H1 (cell line): Measurements from ENCODE around the gene DMRT1. TPM values are rescaled to one million over a fixed set of nuclear protein-coding genes. Genes with fewer than 3 reads are reported as not detected.

Experiments used
- CTCF ChIA-PET: fragments of 300-600 bp; sonication (Branson Sonifier 250); formaldehyde crosslinking; loops from one replicate; lab custom pipeline; 2021; ENCODE audit not compliant: partially characterized antibody; lab: Charles Lee
- POLR2A ChIA-PET: fragments of 300-600 bp; sonication (Branson Sonifier 250); formaldehyde crosslinking; loops from one replicate; lab custom pipeline; 2021; ENCODE audit warnings: inconsistent platforms; ENCODE audit not compliant: partially characterized antibody; lab: Charles Lee
- DNase-seq, 2 experiments: peaks; one replicate each; pipeline versions ENCODE4 v3.0.0 to v3.0.0-alpha.2; 2010 to 2022; ENCODE audit warnings: low spot score in 2 of 2, low read depth in 1 of 2, mixed read lengths in 1 of 2
- FAIRE-seq: peaks from 2 replicates; lab custom pipeline; 2011; peaks lifted over from hg19 to GRCh38; lab: Jason Lieb, UNC
- H2AFZ ChIP-seq: 2 replicates; pipeline ENCODE4 v1.8.1; 2012; ENCODE audit warnings: low read length, inconsistent platforms
- H2AK5ac ChIP-seq: 2 replicates; pipeline ENCODE4 v1.6.1; 2013; ENCODE audit warnings: low read depth, low read length
- H2BK120ac ChIP-seq: replicated peaks from 2 replicates; pipeline ENCODE3; 2013; ENCODE audit warnings: low read depth, low read length, inconsistent platforms
- H2BK12ac ChIP-seq: 2 replicates; pipeline ENCODE4 v1.6.1; 2013; ENCODE audit warnings: low read depth, low read length
- H2BK15ac ChIP-seq: 2 replicates; pipeline ENCODE4 v1.6.1; 2013; ENCODE audit warnings: low read length
- H2BK20ac ChIP-seq: 2 replicates; pipeline ENCODE4 v1.6.1; 2013; ENCODE audit warnings: low read length
- H2BK5ac ChIP-seq: 2 replicates; pipeline ENCODE4 v1.6.1; 2013; ENCODE audit warnings: low read depth, low read length
- H3K14ac ChIP-seq: 2 replicates; pipeline ENCODE4 v1.6.1; 2013; ENCODE audit warnings: inconsistent platforms; ENCODE audit not compliant: insufficient read length
- H3K18ac ChIP-seq: 2 replicates; pipeline ENCODE4 v1.6.1; 2013; ENCODE audit warnings: low read length; ENCODE audit errors: extremely low read depth
- H3K23ac ChIP-seq: 2 replicates; pipeline ENCODE4 v1.6.1; 2013; ENCODE audit warnings: inconsistent platforms; ENCODE audit not compliant: insufficient read length
- H3K23me2 ChIP-seq: 2 replicates; pipeline ENCODE4 v1.6.1; 2013; ENCODE audit warnings: low read depth, low read length
- H3K27ac ChIP-seq: 2 replicates; pipeline ENCODE4 v1.6.1; 2011; ENCODE audit warnings: low read depth, low read length, inconsistent platforms
- H3K27me3 ChIP-seq, 4 experiments: replicated peaks in 1 of 4; 1 replicate in 1 of 4; 2 replicates in 3 of 4; pipeline versions ENCODE4 v1.6.1 to v1.8.1; 2011 to 2013; ENCODE audit warnings: low read length in 3 of 4, mild to moderate bottlenecking in 3 of 4, inconsistent platforms in 2 of 4, mixed read lengths in 2 of 4, moderate library complexity in 1 of 4; ENCODE audit not compliant: control insufficient read depth in 3 of 4, insufficient read depth in 3 of 4; ENCODE audit errors: extremely low read depth in 1 of 4
- H3K36me3 ChIP-seq, 4 experiments: 2 replicates each; pipeline versions ENCODE4 v1.6.1 to v1.8.1; 2011 to 2013; ENCODE audit warnings: mild to moderate bottlenecking in 4 of 4, low read length in 3 of 4, moderate library complexity in 2 of 4, control low read depth in 1 of 4, inconsistent platforms in 1 of 4; ENCODE audit not compliant: insufficient read depth in 4 of 4, control insufficient read depth in 2 of 4
- H3K4ac ChIP-seq: replicated peaks from 2 replicates; pipeline ENCODE3; 2013; ENCODE audit warnings: low read length, low read depth, mixed read lengths, inconsistent platforms; ENCODE audit not compliant: insufficient read length
- H3K4me1 ChIP-seq, 4 experiments: replicated peaks in 1 of 4; 1 replicate in 1 of 4; 2 replicates in 3 of 4; pipeline versions ENCODE4 v1.6.1 to v1.8.1; 2011 to 2013; ENCODE audit warnings: low read length in 3 of 4, inconsistent platforms in 2 of 4, mixed read lengths in 1 of 4; ENCODE audit not compliant: insufficient read depth in 4 of 4, control insufficient read depth in 3 of 4
- H3K4me2 ChIP-seq, 2 experiments: 2 replicates each; pipeline versions ENCODE4 v1.6.1 to v1.8.1; 2011 to 2013; ENCODE audit warnings: low read depth in 2 of 2, low read length in 2 of 2, control low read depth in 1 of 2, inconsistent platforms in 1 of 2, mild to moderate bottlenecking in 1 of 2; ENCODE audit not compliant: insufficient read depth in 1 of 2
- H3K4me3 ChIP-seq, 4 experiments: fragments of 200-600, 300-600 bp in 1 of 4; sonication (generic), shearing (Covaris generic), sonication (Bioruptor Twin) in 1 of 4; 2 replicates each; pipeline versions ENCODE4 v1.5.1 to v1.8.1; 2011 to 2016; ENCODE audit warnings: low read length in 4 of 4, low read depth in 3 of 4, control low read depth in 2 of 4, inconsistent platforms in 2 of 4, mild to moderate bottlenecking in 2 of 4, mixed read lengths in 1 of 4, moderate library complexity in 1 of 4; ENCODE audit not compliant: insufficient read depth in 2 of 4; ENCODE audit errors: extremely low read depth in 1 of 4
- H3K56ac ChIP-seq: replicated peaks from 2 replicates; pipeline ENCODE3; 2013; ENCODE audit warnings: low read depth, mild to moderate bottlenecking, mixed read lengths, low read length, inconsistent platforms; ENCODE audit not compliant: insufficient read length
- H3K79me1 ChIP-seq: 2 replicates; pipeline ENCODE4 v1.6.1; 2013; ENCODE audit warnings: low read depth, low read length, control low read depth
- H3K79me2 ChIP-seq, 2 experiments: 2 replicates each; pipeline versions ENCODE4 v1.6.1 to v1.8.1; 2012 to 2013; ENCODE audit warnings: low read length in 2 of 2, mild to moderate bottlenecking in 2 of 2, inconsistent platforms in 1 of 2; ENCODE audit not compliant: insufficient read depth in 2 of 2, control insufficient read depth in 1 of 2
- H3K9ac ChIP-seq, 4 experiments: replicated peaks in 1 of 4; 1 replicate in 1 of 4; 2 replicates in 3 of 4; pipeline versions ENCODE4 v1.6.1 to v1.8.1; 2011 to 2013; ENCODE audit warnings: low read depth in 3 of 4, low read length in 3 of 4, control low read depth in 2 of 4, mild to moderate bottlenecking in 2 of 4, moderate library complexity in 2 of 4, inconsistent platforms in 1 of 4; ENCODE audit errors: extremely low read depth in 1 of 4
- H3K9me3 ChIP-seq, 2 experiments: 2 replicates each; pipeline versions ENCODE4 v1.6.1 to v1.8.1; 2012 to 2013; ENCODE audit warnings: mild to moderate bottlenecking in 2 of 2, moderate library complexity in 2 of 2, control low read depth in 1 of 2, inconsistent platforms in 1 of 2, low read depth in 1 of 2, low read length in 1 of 2, mixed read lengths in 1 of 2; ENCODE audit not compliant: insufficient read depth in 2 of 2
- H4K20me1 ChIP-seq, 2 experiments: replicated peaks in 1 of 2; 2 replicates each; pipeline versions ENCODE3 to v1.8.1; 2011 to 2013; ENCODE audit warnings: inconsistent platforms in 2 of 2, low read length in 2 of 2, mild to moderate bottlenecking in 1 of 2; ENCODE audit not compliant: insufficient read depth in 2 of 2, control insufficient read depth in 1 of 2
- H4K5ac ChIP-seq: 2 replicates; pipeline ENCODE4 v1.6.1; 2013; ENCODE audit warnings: low read length, low read depth, mixed read lengths, inconsistent platforms; ENCODE audit not compliant: insufficient read length
- H4K8ac ChIP-seq: 2 replicates; pipeline ENCODE4 v1.8.0; 2013; ENCODE audit warnings: mild to moderate bottlenecking, moderate library complexity, low read length, inconsistent platforms; ENCODE audit not compliant: insufficient read depth; ENCODE audit errors: extremely low read depth
- H4K91ac ChIP-seq: replicated peaks from 2 replicates; pipeline ENCODE3; 2013; ENCODE audit warnings: low read length, mixed read lengths, inconsistent platforms; ENCODE audit not compliant: insufficient read length
- E2F6 ChIP-seq: IDR thresholded peaks from 2 replicates; pipeline ENCODE4 v1.6.1; 2012; ENCODE audit warnings: inconsistent platforms
- EZH2 ChIP-seq: fragments of 200-600 bp; sonication (generic); IDR thresholded peaks from 2 replicates; pipeline ENCODE4 v1.7.1; 2012; ENCODE audit warnings: low read depth, mild to moderate bottlenecking, moderate library complexity, low read length, inconsistent platforms; ENCODE audit not compliant: severe bottlenecking
- GTF2F1 ChIP-seq: IDR thresholded peaks from 2 replicates; pipeline ENCODE4 v1.6.1; 2012; ENCODE audit warnings: low read depth, low read length, improper control_type of control experiment, borderline replicate concordance
- MAFK ChIP-seq: IDR thresholded peaks from 2 replicates; pipeline ENCODE4 v1.6.1; 2012; ENCODE audit warnings: low read depth, mild to moderate bottlenecking, improper control_type of control experiment, low read length
- NANOG ChIP-seq: IDR thresholded peaks from 2 replicates; pipeline ENCODE4 v1.6.1; 2011; ENCODE audit warnings: low read length, low read depth, mild to moderate bottlenecking, inconsistent platforms; ENCODE audit not compliant: insufficient read depth, poor library complexity, severe bottlenecking
- SIX5 ChIP-seq: IDR thresholded peaks from 2 replicates; pipeline ENCODE4 v1.6.1; 2011; ENCODE audit warnings: mild to moderate bottlenecking, low read depth, low read length
- TBP ChIP-seq: IDR thresholded peaks from 2 replicates; pipeline ENCODE4 v1.6.1; 2011; ENCODE audit warnings: low read depth, low read length, improper control_type of control experiment
- ZNF274 ChIP-seq: IDR thresholded peaks from 2 replicates; pipeline ENCODE4 v1.7.0; 2012; ENCODE audit warnings: low read length, borderline replicate concordance; ENCODE audit errors: extremely low read depth
- WGBS, 2 experiments: shearing (Covaris generic) in 1 of 2; methylation state at CpG; one replicate each; pipeline versions ENCODE4 v1.1.6 to v1.1.7; 2013 to 2015; ENCODE audit warnings: low lambda C conversion rate in 2 of 2, mixed read lengths in 2 of 2, inconsistent platforms in 1 of 2, low coverage in 1 of 2, missing lambda C conversion rate in 1 of 2; ENCODE audit not compliant: insufficient replicate concordance in 2 of 2, insufficient coverage in 1 of 2, insufficient read length in 1 of 2; ENCODE audit errors: extremely low coverage in 1 of 2, missing lambda C conversion rate in 1 of 2; 5-methylcytosine and 5-hydroxymethylcytosine counted together
- polyA plus RNA-seq, 7 experiments: library from polyadenylated mRNA; depleted of rRNA in 3 of 7; stranded (reverse) in 5 of 7; unstranded in 2 of 7; fragments of >200 nt in 5 of 7; fragments of 200-250 nt in 2 of 7; gene quantifications; 1 replicate in 5 of 7; 2 replicates in 1 of 7; 4 replicates in 1 of 7; pipeline versions ENCODE4 v1.2.1 to v1.2.3, GENCODE V29; 2011 to 2013; ENCODE audit warnings: missing spikeins in 2 of 7, mixed read lengths in 2 of 7
- total RNA-seq: library from RNA; stranded (reverse); fragmentation: NEBNext Ultra II Directional; extraction: Animal tissue kit (Norgen Biotek cat#: 25700); gene quantifications from 2 replicates; pipeline ENCODE4 v1.2.1, GENCODE V29; 2021

The DMRT1 gene
- total and polyA plus RNA-seq, 2 of the 8 experiments (the other 6 are each of a cell fraction or from before 2014, with no cell fraction given): 0.15 TPM; not detected in 1

- no peaks in the 10 kb centered on the region for H3K79me1 ChIP-seq
- no peaks in the 10 kb centered on the region for H4K20me1 ChIP-seq
- H2BK20ac ChIP-seq: no peak overlapping the region
- H3K14ac ChIP-seq: no peak overlapping the region
- TF ChIP-seq E2F6: no peak
- 0 out of 2 replicates have a peak, but pooled peaks have one; percentile 14 for TF ChIP-seq MAFK
- no peak for TF ChIP-seq NANOG
- no peak for TF ChIP-seq EZH2
- no peak for TF ChIP-seq GTF2F1
- TF ChIP-seq SIX5: no peak
- TF ChIP-seq ZNF274: no peak
- TF ChIP-seq TBP: no peak
- H4K5ac ChIP-seq: no peak overlapping the region
- POLR2A ChIA-PET: interaction anchor here (2.1 kb wide), 1 partner anchor 21 kb away, joined by 4 read pairs; no protein-coding TSS in a partner anchor
- H3K23ac ChIP-seq: no peak overlapping the region
- no peak overlapping the region for H2AFZ ChIP-seq
- FAIRE-seq (no peak), DNase-seq (no peak)
- no peak overlapping the region for H3K27ac ChIP-seq
- CTCF ChIA-PET: interaction anchor here (0.7 to 8.2 kb wide), 19 partner anchors 9 to 1075 kb away, joined by 3 to 97 read pairs (median 5); partner anchors contain the start of gene DMRT3
- H3K9me3 ChIP-seq: no peaks in the 10 kb centered on the region
- 81% methylated on average over 4 of the region's 4 CpGs; no CpG with 5 or more reads in 1 of the 2 experiments for WGBS, 2 experiments
- H3K56ac ChIP-seq: no peak overlapping the region
- H3K4ac ChIP-seq: no peak overlapping the region
- H3K27me3 ChIP-seq: no peaks in the 10 kb centered on the region
- no peak overlapping the region for H4K8ac ChIP-seq
- H2BK12ac ChIP-seq: no peak overlapping the region
- H3K4me3 ChIP-seq: no peak overlapping the region
- H3K4me1 ChIP-seq: no peaks in the 10 kb centered on the region
- H3K4me2 ChIP-seq: no peak overlapping the region
- no peak overlapping the region for H3K18ac ChIP-seq
- no peak overlapping the region for H2AK5ac ChIP-seq
- H4K91ac ChIP-seq: no peak overlapping the region
- H2BK5ac ChIP-seq: no peak overlapping the region
- H2BK15ac ChIP-seq: no peak overlapping the region
- no peak overlapping the region for H2BK120ac ChIP-seq
- no peaks in the 10 kb centered on the region for H3K23me2 ChIP-seq
- no peak overlapping the region for H3K9ac ChIP-seq
- H3K79me2 ChIP-seq: no peaks in the 10 kb centered on the region
- no peaks in the 10 kb centered on the region for H3K36me3 ChIP-seq
These were observed 88.2 kb downstream of the DMRT1 start for GRCh38 chr9:929719-930118.
